ENCODE data around the gene NRG3.
"Not testable (repeated sequence)": the region's sequence is repeated elsewhere in the genome, so short reads cannot be mapped to it uniquely, and the experiment has no call there.

The NRG3 gene

GRCh38 chr10:82321724-82322123 lies 446.7 kb downstream of the NRG3 start:
- FAIRE-seq (no peak), DNase-seq (ENCODE audit: extremely low spot score, insufficient read length, low read depth) (no peak)

- FAIRE-seq: no peak
- no peak for DNase-seq (ENCODE audit: extremely low spot score, insufficient read length, low read depth)
Observed at GRCh38 chr10:82331716-82332115, 456.7 kb downstream of the NRG3 start.

DNA sequence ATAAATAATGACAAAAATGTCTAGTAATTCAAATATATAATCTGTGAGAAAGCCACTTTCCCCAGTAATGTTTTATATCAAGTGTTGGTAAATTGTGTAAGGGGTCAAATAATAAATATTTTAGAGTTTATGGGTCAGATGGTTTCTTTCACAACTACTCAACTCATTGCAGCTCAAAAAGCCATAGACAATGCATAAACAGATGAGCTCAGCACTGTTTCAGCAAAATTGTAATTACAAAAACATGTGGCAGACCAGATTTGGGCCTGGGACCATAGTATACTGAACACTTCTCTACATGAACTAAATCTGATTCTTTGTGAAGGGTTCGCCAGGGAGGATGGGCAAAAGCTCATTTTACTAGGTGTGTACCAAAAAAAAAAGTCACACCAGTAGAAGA lies 460.8 kb downstream of the NRG3 start:
- no peak for DNase-seq (ENCODE audit: extremely low spot score, insufficient read length, low read depth)
- FAIRE-seq: no peak

DNA sequence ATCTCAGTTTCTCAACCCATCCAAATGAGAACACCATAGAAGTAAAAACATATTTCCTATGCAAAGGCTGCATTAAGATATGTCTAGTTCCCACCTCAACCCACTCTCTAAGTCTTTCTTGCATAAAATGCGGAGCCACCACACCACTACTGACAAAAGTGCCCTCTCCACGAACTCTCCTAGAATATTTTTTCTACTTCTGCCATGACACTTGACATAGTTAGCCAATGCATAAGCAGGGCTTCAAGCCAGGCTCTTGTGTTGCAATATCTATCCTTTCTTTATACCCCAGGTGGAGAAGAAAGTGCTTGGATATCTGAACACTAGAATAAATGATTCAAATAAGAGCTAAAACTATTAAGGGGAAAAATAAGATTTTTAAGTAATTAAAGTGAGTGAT lies 465.2 kb downstream of the NRG3 start:
- FAIRE-seq: no peak
- no peak for DNase-seq (ENCODE audit: extremely low spot score, insufficient read length, low read depth)

GRCh38 chr10:82349590-82349989 lies 474.6 kb downstream of the NRG3 start:
- FAIRE-seq; DNase-seq (ENCODE audit: extremely low spot score, insufficient read length, low read depth): not testable (repeated sequence)

- FAIRE-seq: no peak
- DNase-seq (ENCODE audit: extremely low spot score, insufficient read length, low read depth): no peak
Observed at GRCh38 chr10:82353381-82353780, 478.4 kb downstream of the NRG3 start.

DNA sequence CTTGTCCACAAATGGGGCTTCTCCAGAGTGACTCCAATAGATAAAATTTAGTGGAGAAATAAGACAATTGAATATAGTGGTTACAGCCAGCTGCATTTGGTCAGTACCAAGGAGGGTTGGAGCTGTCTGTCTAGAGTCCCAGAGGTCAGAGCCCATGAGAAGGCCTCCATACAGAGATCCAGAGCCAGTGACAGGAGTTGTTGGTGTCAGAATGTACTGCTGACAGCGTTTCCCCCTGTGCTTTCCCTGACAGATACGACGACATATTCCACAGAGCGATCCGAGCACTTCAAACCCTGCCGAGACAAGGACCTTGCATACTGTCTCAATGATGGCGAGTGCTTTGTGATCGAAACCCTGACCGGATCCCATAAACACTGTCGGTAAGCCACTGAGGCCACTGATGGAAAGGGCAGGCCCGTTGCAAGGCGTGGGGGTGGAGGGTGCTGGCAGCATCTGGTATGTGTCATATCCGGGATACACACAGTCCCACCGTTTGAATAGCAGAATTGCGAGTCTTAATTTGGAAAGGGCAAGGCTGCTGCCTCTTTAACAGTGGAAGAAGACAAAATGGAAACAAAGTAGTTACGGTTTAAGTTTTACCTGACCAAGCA lies 483.6 kb downstream of the NRG3 start:
- DNase-seq (ENCODE audit: extremely low spot score, insufficient read length, low read depth) (no peak), FAIRE-seq (no peak)

DNA sequence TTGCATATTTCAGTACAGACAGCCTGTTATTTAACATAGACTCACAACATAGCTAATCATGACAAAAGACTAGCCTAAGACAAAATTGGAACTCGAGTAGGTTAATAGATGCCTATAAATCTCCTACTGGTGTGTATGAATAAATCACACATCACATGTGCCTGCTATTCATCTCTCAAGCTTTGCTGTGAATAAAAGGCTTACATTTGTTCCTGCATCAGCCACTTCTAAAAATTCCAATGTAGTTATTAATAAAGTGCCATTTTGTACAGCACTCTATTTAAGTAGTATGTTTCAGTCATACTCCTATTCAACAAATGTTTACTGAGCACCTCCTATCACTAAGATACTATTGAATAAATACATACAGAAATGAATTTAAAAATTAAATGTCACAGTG lies 486.3 kb downstream of the NRG3 start:
- FAIRE-seq: no peak
- DNase-seq (ENCODE audit: extremely low spot score, insufficient read length, low read depth): no peak

GRCh38 chr10:82377608-82378007 lies 502.6 kb downstream of the NRG3 start:
- no peak for DNase-seq (ENCODE audit: extremely low spot score, insufficient read length, low read depth)

GRCh38 chr10:82378146-82378545 lies 503.2 kb downstream of the NRG3 start:
- DNase-seq (ENCODE audit: extremely low spot score, insufficient read length, low read depth): no peak
- FAIRE-seq: no peak

More at GRCh38 chr10:82377608-82378007, 502.6 kb downstream of the NRG3 start:
- FAIRE-seq: no peak

DNA sequence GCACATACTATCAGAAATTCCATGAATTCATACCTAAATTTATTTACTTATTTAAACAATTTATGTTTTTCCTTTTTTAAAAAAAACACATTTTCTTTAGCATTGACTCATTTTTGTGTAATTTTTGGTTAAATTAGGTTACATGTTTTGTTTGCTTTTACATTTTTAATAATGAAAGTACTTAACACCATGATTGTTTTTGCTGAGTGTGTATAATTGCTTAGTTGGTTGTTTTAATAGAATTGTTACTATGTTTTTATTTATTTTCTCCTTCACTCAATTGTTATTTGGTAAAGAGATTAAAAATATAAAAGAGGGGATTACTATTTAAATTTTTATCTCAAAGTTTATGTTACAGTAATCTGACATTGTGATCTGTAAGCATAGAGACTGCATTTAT lies 508.4 kb downstream of the NRG3 start:
- DNase-seq (ENCODE audit: extremely low spot score, insufficient read length, low read depth) (no peak), FAIRE-seq (no peak)

- DNase-seq (ENCODE audit: extremely low spot score, insufficient read length, low read depth) (no peak), FAIRE-seq (no peak)
Observed at GRCh38 chr10:82390866-82391658, 516.1 kb downstream of the NRG3 start.

GRCh38 chr10:82391971-82392370 lies 517.0 kb downstream of the NRG3 start:
- DNase-seq (ENCODE audit: extremely low spot score, insufficient read length, low read depth): no peak
- FAIRE-seq: no peak

DNA sequence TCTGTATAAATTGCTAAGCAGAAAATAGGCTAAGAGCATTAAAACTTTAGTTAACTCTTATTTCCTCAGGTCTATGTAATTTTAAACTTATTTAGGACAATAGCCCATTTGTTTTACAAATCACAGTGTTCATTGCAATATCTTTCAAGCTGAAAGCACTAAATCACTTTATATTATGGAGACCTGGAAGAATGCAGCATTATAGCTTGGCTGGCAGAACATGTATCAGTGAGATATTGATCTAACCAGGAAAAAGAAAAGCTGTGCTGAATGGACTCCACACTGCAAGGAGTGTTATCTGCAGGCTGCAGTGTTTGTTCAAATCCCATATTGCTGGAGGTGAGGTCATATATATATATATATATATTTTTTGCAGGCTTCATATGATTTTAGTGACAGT lies 517.5 kb downstream of the NRG3 start:
- no peak for FAIRE-seq
- no peak for DNase-seq (ENCODE audit: extremely low spot score, insufficient read length, low read depth)

GRCh38 chr10:82394122-82394521 lies 519.1 kb downstream of the NRG3 start:
- FAIRE-seq: no peak
- DNase-seq (ENCODE audit: extremely low spot score, insufficient read length, low read depth): no peak

- DNase-seq (ENCODE audit: extremely low spot score, insufficient read length, low read depth) (no peak), FAIRE-seq (no peak)
Observed at GRCh38 chr10:82394987-82395386, 520.0 kb downstream of the NRG3 start.

DNA sequence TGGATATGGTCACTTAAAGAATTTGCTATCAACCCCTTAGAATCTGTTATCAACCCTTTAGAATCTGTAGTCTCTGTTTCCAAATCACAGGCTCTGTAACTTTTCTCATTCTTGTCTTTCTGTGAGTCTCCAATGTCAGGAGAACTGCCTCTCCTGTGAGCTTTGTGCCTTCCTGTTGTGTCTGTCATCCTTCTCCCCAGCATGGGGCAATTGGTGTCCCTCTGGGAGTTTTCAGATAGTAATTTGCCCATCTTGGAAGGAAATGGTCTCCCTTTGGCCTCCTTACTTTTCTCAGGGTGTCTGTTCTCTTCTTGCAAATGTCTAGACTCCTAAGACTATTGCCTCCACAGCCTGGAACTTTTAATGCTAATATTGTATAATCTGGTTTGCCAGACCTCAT lies 521.9 kb downstream of the NRG3 start:
- FAIRE-seq (no peak), DNase-seq (ENCODE audit: extremely low spot score, insufficient read length, low read depth) (no peak)

GRCh38 chr10:82397854-82398253 lies 522.9 kb downstream of the NRG3 start:
- DNase-seq (ENCODE audit: extremely low spot score, insufficient read length, low read depth) (no peak), FAIRE-seq (no peak)

GRCh38 chr10:82399850-82400249 lies 524.9 kb downstream of the NRG3 start:
- no peak for FAIRE-seq
- DNase-seq (ENCODE audit: extremely low spot score, insufficient read length, low read depth): no peak

GRCh38 chr10:82400841-82401240 lies 525.8 kb downstream of the NRG3 start:
- FAIRE-seq: no peak
- no peak for DNase-seq (ENCODE audit: extremely low spot score, insufficient read length, low read depth)

DNA sequence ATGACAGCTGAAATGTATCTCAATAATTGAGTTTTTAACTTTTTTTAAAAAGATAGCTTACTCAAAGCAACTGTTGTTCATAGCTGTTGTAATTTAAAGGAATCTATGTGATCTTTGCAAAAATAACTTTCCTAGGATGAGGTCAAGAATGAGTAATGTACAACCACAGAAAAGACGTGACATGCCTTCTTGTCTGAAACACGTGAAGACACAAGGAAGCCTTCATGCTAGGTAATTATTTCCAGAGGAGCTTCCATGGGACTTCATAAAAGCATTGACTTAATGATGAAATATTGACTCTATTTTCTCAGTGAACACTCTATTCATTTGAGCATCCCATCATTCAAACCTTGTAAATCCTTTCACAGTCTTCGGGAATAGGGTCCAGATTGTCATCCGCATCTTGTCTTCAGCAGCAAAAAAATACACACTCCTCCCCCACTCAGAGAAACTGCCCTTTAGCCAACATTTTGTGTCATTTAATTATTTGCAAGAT lies 528.0 kb downstream of the NRG3 start:
- DNase-seq (ENCODE audit: extremely low spot score, insufficient read length, low read depth) (no peak), FAIRE-seq (no peak)

DNA sequence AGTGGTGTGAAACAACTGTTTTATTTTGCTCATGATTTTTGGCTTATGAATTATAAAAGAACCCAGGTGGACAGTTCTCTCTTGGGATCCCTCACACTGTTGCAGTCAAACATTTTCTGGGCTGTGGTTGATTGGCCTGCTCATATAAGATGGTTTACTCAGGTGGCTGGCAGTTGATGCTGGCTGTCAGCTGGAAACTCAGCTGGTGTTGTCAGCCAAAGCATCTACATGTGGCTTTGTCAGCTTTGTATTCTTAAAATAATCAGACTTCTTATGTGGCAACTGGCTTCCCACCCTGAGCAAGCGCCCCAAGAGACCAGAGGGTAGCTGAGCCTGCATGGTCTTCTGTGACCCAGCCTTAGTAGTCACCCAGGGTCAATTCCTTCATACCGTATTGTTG lies 534.7 kb downstream of the NRG3 start:
- FAIRE-seq (no peak), DNase-seq (ENCODE audit: extremely low spot score, insufficient read length, low read depth) (no peak)

All from GM18507 (cell line).